Hepatocyte (in vitro differentiated cells): Measurements from ENCODE around the gene SLC26A11. TPM values are rescaled to one million over a fixed set of nuclear protein-coding genes. Genes with fewer than 3 reads are reported as not detected.
"Not testable (repeated sequence)": the region's sequence is repeated elsewhere in the genome, so short reads cannot be mapped to it uniquely, and the experiment has no call there.

Experiments used
- DNase-seq: peaks from one replicate; pipeline ENCODE4 v3.0.0-alpha.2; 2016; ENCODE audit warnings: low spot score
- H2AFZ ChIP-seq: fragments of 200-600 bp; sonication (generic); 2 replicates; pipeline ENCODE4 v1.6.0; 2016; ENCODE audit warnings: antibody characterized with exemption, mild to moderate bottlenecking
- H3K27ac ChIP-seq: fragments of 200-600 bp; sonication (generic); 2 replicates; pipeline ENCODE4 v1.5.1; 2016; ENCODE audit warnings: mild to moderate bottlenecking
- H3K27me3 ChIP-seq: fragments of 200-600 bp; sonication (generic); 2 replicates; pipeline ENCODE4 v1.6.1; 2016
- H3K36me3 ChIP-seq: fragments of 200-600 bp; sonication (generic); replicated peaks from 2 replicates; pipeline ENCODE4 v1.5.1; 2016; ENCODE audit warnings: low read depth; ENCODE audit not compliant: insufficient read depth
- H3K4me1 ChIP-seq: fragments of 200-600 bp; sonication (generic); 2 replicates; pipeline ENCODE4 v1.5.1; 2016; ENCODE audit warnings: mild to moderate bottlenecking, moderate library complexity; ENCODE audit not compliant: insufficient read depth
- H3K4me2 ChIP-seq: fragments of 200-600 bp; sonication (generic); 2 replicates; pipeline ENCODE4 v1.6.0; 2016
- H3K4me3 ChIP-seq: fragments of 200-600 bp; sonication (generic); 2 replicates; pipeline ENCODE4 v1.5.1; 2016; ENCODE audit warnings: mild to moderate bottlenecking
- H3K79me2 ChIP-seq: fragments of 200-600 bp; sonication (generic); 2 replicates; pipeline ENCODE4 v1.6.0; 2017; ENCODE audit warnings: mild to moderate bottlenecking
- H3K9me2 ChIP-seq: fragments of 200-600 bp; sonication (generic); replicated peaks from 2 replicates; pipeline ENCODE4 v1.6.0; 2017; ENCODE audit warnings: mild to moderate bottlenecking; ENCODE audit not compliant: insufficient read depth
- H3K9me3 ChIP-seq: fragments of 200-600 bp; sonication (generic); 2 replicates; pipeline ENCODE4 v1.5.1; 2016; ENCODE audit warnings: low read depth, mild to moderate bottlenecking
- H4K20me1 ChIP-seq: fragments of 200-600 bp; sonication (generic); 2 replicates; pipeline ENCODE4 v1.6.0; 2016; ENCODE audit warnings: mild to moderate bottlenecking; ENCODE audit not compliant: insufficient read depth, poor library complexity, severe bottlenecking
- EZH2 ChIP-seq: fragments of 200-600 bp; sonication (generic); IDR thresholded peaks from 2 replicates; pipeline ENCODE4 v1.6.1; 2016; ENCODE audit warnings: antibody characterized with exemption, mild to moderate bottlenecking, borderline replicate concordance
- EZH2phosphoT487 ChIP-seq: fragments of 200-600 bp; sonication (generic); IDR thresholded peaks from one replicate; pipeline ENCODE4 v1.6.1; 2018; ENCODE audit warnings: antibody characterized with exemption, mild to moderate bottlenecking, low read depth, moderate library complexity; ENCODE audit not compliant: unreplicated experiment, severe bottlenecking
- WGBS: methylation state at CpG from one replicate; pipeline ENCODE4 v1.1.6; 2016; ENCODE audit warnings: low lambda C conversion rate; ENCODE audit errors: missing lambda C conversion rate; 5-methylcytosine and 5-hydroxymethylcytosine counted together
- polyA plus RNA-seq: library from polyadenylated mRNA; unstranded; fragments of >200 nt; fragmentation: Nextera tagmentation; extraction: Ambion mirVana; gene quantifications from 2 replicates; pipeline ENCODE4 v1.2.1, GENCODE V29; 2016
- total RNA-seq: library from RNA; depleted of rRNA; stranded (reverse); fragments of >200 nt; gene quantifications from 2 replicates; pipeline ENCODE4 v1.2.3, GENCODE V29; 2014
- TF ChIP-seq, protein P1 (sequence below): fragments of 200-600 bp; sonication (generic); IDR thresholded peaks from 2 replicates; pipeline ENCODE4 v1.5.1; 2016; ENCODE audit warnings: antibody characterized with exemption, mild to moderate bottlenecking; ENCODE audit not compliant: poor library complexity

Gene SLC26A11
- total and polyA plus RNA-seq, 2 experiments from 2014 or later: 17.5 to 24.9 TPM

DNA sequence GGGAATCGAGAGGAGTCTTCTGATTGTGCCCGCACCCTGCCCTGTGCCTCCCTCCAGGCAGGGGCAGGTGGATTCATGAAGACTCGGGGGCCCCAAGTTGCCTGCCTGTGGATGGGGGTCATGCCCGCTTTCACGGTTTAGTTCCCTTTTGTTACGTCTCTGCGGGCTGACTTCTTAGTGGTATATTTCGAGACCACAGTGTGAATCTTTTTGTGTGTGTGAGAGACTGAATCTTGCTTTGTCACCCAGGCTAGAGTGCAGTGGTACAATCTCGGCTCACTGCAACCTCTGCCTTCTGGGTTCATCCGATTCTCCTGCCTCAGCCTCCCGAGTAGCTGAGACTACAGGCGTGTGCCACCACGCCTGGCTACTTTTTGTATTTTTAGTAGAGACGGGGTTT is 22.3 kb downstream of the SLC26A11 start:
- Histone ChIP-seq H3K79me2 (no peaks in the 10 kb centered on the region), H3K9me3 (no peaks in the 10 kb centered on the region), H3K4me1 (no peaks in the 10 kb centered on the region), H3K4me3 (no peak overlapping the region), H3K36me3 (no peaks in the 10 kb centered on the region), H3K4me2 (no peak overlapping the region), H3K27ac (no peak overlapping the region), H4K20me1 (no peaks in the 10 kb centered on the region), H3K27me3 (no peaks in the 10 kb centered on the region), H3K9me2 (no peaks in the 10 kb centered on the region), H2AFZ (no peak overlapping the region)
- no peak for DNase-seq
- TF ChIP-seq EZH2 (no peak), EZH2phosphoT487 (no peak)
- TF ChIP-seq, protein P1, sequence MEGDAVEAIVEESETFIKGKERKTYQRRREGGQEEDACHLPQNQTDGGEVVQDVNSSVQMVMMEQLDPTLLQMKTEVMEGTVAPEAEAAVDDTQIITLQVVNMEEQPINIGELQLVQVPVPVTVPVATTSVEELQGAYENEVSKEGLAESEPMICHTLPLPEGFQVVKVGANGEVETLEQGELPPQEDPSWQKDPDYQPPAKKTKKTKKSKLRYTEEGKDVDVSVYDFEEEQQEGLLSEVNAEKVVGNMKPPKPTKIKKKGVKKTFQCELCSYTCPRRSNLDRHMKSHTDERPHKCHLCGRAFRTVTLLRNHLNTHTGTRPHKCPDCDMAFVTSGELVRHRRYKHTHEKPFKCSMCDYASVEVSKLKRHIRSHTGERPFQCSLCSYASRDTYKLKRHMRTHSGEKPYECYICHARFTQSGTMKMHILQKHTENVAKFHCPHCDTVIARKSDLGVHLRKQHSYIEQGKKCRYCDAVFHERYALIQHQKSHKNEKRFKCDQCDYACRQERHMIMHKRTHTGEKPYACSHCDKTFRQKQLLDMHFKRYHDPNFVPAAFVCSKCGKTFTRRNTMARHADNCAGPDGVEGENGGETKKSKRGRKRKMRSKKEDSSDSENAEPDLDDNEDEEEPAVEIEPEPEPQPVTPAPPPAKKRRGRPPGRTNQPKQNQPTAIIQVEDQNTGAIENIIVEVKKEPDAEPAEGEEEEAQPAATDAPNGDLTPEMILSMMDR: no peak
- 94% methylated on average over 14 of the region's 14 CpGs for WGBS

DNA sequence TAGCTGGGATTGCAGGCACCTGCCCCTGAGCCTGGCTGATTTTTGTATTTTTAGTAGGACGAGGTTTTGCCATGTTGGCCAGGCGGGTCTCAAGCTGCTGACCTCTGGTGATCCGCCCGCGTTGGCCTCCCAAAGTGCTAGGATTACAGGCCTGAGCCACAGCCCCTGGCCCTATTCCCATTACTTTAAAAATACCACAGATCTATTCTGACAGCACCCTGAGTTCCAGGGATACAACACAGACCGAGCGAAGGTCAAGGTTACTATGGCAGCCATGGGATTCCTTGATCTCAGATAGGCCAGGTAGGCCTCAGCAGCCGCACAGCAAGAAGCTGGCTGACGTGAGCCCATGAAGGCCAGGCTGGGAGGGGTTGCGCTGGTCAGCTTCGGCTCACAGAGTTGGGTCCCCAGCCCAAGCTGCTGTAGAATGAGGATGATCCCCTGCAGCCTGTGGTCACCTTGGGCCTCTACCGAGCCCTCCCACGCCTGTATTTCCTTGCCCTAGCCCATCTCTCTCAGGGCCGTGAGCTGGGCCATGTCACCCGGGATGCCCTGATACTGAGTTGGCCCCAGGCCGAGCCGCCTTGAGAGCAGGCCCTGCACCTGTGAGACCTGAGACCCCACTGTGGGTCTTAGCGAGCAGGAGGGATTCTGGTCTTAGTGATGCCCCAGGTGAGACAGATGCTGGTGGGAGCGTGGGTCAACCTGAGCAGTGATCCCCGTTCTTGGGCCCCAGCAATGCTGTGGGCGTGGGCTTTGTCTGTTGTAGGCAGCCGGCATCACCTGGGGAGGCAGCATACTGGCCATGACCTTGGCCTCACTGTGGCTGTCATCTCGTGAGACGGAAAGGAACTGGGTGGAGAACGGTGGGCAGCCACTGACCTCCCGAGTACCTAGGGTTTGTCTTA is 23.6 kb downstream of the SLC26A11 start:
- no peaks in the 10 kb centered on the region for H4K20me1 ChIP-seq
- no peaks in the 10 kb centered on the region for H3K4me1 ChIP-seq
- DNase-seq: no peak
- no peaks in the 10 kb centered on the region for H3K36me3 ChIP-seq
- no peaks in the 10 kb centered on the region for H3K27me3 ChIP-seq
- no peak overlapping the region for H3K4me3 ChIP-seq
- TF ChIP-seq EZH2phosphoT487 (no peak), EZH2 (no peak)
- TF ChIP-seq, protein P1: no peak
- no peak overlapping the region for H2AFZ ChIP-seq
- H3K4me2 ChIP-seq: no peak overlapping the region
- H3K9me3 ChIP-seq: no peaks in the 10 kb centered on the region
- no peaks in the 10 kb centered on the region for H3K79me2 ChIP-seq
- 97% methylated on average over 26 of the region's 26 CpGs for WGBS
- H3K9me2 ChIP-seq: no peaks in the 10 kb centered on the region
- H3K27ac ChIP-seq: no peak overlapping the region

DNA sequence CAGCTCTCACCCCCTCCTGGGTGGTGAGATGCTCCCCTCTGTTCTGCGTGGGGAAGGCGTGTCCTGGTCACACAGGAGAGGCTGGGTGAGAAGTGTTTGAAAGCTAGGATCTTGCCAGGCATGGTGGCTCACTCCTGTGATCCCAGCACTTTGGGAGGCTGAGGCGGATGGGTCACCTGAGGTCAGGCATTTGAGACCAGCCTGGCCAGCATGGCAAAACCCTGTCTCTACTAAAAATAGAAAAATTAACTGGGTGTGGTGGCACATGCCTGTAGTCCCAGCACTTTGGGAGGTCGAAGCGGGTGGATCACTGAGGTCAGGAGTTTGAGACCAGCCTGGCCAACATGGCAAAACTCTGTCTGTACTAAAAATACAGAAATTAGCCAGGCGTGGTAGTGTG is 24.2 kb downstream of the SLC26A11 start:
- DNase-seq, H3K27me3 ChIP-seq, H3K36me3 ChIP-seq, H2AFZ ChIP-seq, H3K27ac ChIP-seq, H3K4me1 ChIP-seq, H4K20me1 ChIP-seq, H3K4me2 ChIP-seq, H3K9me3 ChIP-seq, H3K79me2 ChIP-seq, H3K9me2 ChIP-seq, H3K4me3 ChIP-seq: not testable (repeated sequence)
- 95% methylated on average over 6 of the region's 6 CpGs for whole genome bisulfite sequencing

DNA sequence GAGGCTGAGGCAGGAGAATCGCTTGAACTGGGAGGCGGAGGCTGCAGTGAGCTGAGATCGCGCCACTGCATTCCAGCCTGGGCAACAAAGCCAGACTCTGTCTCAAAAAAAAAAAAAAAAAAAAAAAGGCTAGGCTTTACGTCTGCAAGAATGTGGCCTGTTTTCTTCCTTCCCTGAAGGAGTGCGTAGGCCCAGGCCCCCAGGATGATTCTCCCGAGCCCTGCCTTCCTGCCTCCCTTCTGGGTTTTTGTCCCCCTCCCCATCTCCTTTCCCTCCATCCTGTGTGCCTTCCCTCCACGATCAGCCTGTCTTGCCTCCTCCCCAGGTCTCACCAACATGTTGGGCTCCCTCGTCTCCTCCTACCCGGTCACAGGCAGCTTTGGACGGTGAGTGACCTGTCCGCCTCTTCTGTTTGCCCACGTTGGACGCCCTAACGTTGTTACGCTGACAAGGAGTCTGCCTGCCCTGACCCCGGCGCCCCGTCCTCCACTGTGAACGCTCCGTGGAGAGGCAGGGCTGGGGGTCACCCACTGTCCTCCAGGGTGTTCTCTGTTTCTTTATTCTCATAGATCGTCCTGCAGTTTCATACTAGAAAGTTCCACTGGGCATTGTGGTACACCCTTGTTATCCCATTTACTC is 24.8 kb downstream of the SLC26A11 start:
- TF ChIP-seq EZH2 (no peak), EZH2phosphoT487 (no peak)
- TF ChIP-seq, protein P1: no peak
- Histone ChIP-seq H3K27me3 (no peaks in the 10 kb centered on the region), H3K9me3 (no peaks in the 10 kb centered on the region), H3K4me3 (no peak overlapping the region), H3K27ac (no peak overlapping the region), H3K9me2 (no peaks in the 10 kb centered on the region), H3K4me2 (no peak overlapping the region), H2AFZ (no peak overlapping the region), H3K4me1 (no peaks in the 10 kb centered on the region), H4K20me1 (no peaks in the 10 kb centered on the region), H3K36me3 (no peaks in the 10 kb centered on the region), H3K79me2 (no peaks in the 10 kb centered on the region)
- WGBS: 93% methylated on average over 21 of the region's 22 CpGs
- no peak for DNase-seq
